Astrocyte of the cerebellum (primary cell): ENCODE data around the gene NTN1.

Source experiments
- DNase-seq: peaks from one replicate; pipeline ENCODE4 v3.0.0-alpha.2; 2011; ENCODE audit warnings: low read depth
- H3K4me3 ChIP-seq: 2 replicates; pipeline ENCODE4 v1.5.1; 2011; ENCODE audit warnings: mild to moderate bottlenecking, low read depth, low read length, moderate library complexity
- in situ Hi-C: cut with HindIII; loops from 2 replicates; pipeline ENCODE4 v1.10.0; 2017; ENCODE audit warnings: low sequenced_read_pairs
- TF ChIP-seq, protein P1 (sequence below): IDR thresholded peaks from 2 replicates; pipeline ENCODE4 v1.5.1; 2012; ENCODE audit warnings: low read length, low read depth, moderate library complexity, mild to moderate bottlenecking; ENCODE audit errors: missing control alignments

Gene NTN1

DNA sequence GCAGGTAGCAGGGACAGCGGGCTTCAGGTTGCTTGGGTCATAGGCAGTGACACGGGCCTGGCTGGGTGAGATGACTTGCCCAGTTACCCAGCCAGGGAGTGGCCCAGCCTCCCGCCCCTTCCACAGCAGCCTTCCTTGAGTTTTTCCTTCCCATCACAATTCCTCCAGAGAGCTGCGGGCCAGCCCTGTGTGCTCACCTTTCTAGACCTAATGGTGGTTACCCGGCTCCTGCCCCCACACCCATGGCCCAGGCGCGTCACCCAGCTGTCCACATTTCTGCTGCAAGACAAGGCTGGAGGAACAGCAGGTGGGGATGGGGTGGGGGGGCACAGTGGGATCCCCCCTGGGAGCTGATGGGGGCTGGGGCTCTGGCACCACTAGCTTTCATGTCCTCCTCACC, 203.2 kb downstream of the NTN1 start:
- DNase-seq = no peak
- in situ Hi-C loops = no loop called here
- no peak overlapping the region for H3K4me3 ChIP-seq
- TF ChIP-seq, protein P1, sequence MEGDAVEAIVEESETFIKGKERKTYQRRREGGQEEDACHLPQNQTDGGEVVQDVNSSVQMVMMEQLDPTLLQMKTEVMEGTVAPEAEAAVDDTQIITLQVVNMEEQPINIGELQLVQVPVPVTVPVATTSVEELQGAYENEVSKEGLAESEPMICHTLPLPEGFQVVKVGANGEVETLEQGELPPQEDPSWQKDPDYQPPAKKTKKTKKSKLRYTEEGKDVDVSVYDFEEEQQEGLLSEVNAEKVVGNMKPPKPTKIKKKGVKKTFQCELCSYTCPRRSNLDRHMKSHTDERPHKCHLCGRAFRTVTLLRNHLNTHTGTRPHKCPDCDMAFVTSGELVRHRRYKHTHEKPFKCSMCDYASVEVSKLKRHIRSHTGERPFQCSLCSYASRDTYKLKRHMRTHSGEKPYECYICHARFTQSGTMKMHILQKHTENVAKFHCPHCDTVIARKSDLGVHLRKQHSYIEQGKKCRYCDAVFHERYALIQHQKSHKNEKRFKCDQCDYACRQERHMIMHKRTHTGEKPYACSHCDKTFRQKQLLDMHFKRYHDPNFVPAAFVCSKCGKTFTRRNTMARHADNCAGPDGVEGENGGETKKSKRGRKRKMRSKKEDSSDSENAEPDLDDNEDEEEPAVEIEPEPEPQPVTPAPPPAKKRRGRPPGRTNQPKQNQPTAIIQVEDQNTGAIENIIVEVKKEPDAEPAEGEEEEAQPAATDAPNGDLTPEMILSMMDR = no peak

DNA sequence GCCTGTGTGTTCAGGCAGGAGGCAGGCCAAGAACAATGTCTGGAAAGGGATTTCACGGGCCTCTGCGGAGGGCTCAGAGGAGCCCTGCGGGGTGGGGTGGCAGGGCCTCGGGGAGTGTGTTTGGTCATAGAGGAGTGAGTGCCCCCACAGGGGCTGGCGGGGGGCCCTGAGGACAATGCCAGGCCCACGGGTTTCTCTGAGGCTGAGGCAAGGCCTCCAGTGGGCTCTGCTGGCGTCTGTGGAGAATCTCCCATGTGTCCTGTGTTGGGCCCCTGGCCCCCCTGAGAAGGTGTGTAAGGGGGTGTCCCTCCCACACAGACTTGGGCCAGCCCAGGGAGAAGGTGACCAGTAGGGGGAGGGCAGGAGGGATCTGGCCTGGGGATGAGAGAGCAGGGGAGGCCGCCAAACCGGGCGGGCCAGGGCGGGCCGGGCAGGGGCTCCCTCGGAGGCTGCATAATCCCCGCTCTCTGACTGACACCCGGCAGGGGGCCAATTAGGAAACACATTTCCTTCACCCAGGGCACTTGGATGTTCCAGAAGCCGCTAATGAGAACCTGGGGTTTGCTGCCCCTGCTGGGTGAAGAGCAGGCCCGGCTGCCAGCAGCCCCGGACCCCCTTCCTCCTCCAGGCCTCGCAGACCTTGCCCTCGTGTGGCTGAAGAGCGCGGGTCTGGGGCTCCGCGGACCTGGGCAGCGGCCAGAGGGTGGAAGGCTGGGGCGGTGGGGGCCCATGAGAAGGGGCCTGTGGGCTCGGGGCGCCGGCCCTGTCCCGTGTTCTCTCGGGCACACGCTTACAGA, 204.2 kb downstream of the NTN1 start:
- H3K4me3 ChIP-seq = no peak overlapping the region
- DNase-seq = no peak
- in situ Hi-C loops = no loop called here
- TF ChIP-seq, protein P1 = no peak

DNA sequence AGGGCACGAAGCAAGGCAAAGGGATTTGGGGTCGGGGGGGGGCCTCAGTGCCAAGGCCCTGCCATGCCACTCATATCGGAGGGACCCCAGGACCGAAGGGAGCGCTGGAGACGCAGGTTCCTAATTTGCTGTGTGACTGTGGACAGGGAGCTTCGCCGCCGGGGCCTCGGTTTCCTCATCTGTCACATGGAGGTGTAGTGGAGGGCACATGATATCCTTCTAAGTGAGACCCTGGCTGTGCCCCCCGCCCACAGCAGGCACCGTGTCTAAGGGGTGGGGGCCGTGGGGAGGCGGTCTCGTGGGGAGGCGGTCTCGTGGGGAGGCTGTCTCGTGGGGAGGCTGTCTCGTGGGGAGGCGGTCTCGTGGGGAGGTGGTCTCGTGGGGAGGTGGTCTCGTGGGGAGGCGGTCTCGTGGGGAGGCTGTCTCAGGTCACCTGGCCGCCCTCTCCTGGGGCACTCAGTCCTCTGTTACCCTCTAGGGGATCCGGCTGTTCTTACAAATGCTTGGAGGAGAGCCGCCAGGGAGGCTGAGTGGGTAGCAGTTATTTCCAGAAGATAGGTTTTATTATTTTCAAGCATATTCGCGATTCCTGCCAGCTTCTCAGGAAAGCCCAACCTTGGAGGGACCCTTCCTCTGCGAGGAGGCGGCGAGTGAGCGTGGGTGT, 205.0 kb downstream of the NTN1 start:
- H3K4me3 ChIP-seq = no peak overlapping the region
- no peak for DNase-seq
- in situ Hi-C loops = no loop called here
- TF ChIP-seq, protein P1 = no peak

DNA sequence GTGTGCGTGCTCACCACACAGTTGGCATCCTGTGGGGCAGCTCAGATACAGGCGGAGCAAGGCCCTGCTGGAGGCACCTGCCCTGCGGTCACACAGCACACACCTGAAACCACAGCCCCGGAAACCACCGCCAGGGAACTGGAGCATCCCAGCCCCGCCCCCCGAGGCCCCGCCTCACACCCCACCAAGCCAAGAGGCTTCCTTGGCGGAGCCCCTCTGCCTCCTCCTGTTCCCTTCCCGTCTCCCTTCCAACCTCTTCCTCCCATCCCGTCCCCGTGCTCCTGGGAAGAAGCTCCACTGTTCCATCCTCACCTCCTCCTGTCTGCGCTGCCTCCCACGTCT, 205.5 kb downstream of the NTN1 start:
- DNase-seq = no peak
- TF ChIP-seq, protein P1 = no peak
- in situ Hi-C loops = no loop called here
- H3K4me3 ChIP-seq = no peak overlapping the region

DNA sequence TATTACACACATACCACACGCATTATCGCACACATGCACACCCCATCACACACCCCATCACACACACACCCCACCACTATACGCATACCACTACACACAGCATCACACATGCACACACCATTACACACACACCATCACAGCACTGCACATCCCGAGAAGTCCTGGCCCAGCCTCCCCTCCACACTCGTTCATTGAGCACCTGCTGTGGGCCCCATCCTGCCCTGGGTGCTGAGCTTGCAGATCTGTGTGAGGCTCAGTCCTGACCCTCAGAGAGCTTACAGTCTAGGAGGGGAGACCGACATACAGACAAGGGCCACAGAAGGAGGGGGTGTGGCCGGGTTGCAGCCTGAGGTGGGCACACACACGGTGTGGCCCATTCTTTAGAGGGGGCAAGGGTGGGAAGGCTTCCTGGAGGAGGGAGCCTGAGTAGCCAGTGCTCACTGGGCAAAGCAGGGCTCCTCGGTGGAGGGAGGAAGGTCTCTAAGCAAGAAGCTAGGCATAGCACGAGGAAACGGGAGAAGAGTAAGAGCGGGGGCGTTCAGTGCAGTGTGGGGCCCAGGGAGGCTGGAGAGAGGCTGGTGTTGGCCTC, 206.6 kb downstream of the NTN1 start:
- DNase-seq = no peak
- H3K4me3 ChIP-seq = no peak overlapping the region
- in situ Hi-C loops = no loop called here
- TF ChIP-seq, protein P1 = no peak

DNA sequence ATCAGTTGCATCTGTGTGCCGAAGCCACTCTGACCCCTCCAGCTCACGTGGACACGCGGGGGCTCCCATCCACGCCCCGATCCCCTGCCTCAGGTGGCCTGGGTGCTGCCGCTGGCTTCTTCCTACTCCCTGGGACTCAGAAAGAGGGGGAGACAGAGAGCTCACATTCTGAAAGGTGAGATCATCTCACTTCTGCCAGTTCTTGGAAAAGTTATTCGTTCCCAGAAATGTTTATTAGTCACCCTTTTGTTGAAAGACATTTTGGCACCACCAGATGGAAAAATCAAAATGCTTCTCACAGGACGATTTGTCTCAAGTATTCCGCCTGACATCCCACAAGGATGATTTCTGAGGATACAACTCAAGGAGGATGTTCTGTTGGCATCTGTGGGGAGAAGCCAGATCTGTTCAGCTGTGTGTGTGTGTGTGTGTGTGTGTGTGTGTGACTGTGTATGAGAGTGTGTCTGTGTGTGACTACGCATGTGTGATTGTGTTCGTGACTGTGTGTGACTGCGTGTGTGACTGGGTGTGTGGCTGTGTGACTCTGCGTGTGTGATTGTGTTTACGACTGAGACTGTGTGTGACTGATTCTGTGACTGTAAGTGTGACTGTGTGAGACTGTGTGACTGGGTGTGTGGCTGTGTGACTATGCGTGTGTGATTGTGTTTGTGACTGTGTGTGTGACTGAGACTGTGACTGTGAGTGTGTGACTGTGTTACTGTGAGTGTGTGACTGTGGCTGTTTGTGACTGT, 207.3 kb downstream of the NTN1 start:
- TF ChIP-seq, protein P1 = peak; percentile 16
- in situ Hi-C loops = no loop called here
- peak; percentile 70 for DNase-seq

More for the DNA sequence above, 207.3 kb downstream of the NTN1 start:
- no peak overlapping the region for H3K4me3 ChIP-seq
